NCI-H345 (cell line): ENCODE data around the gene KCNT1.

Experiments
- DNase-seq: peaks from one replicate; lab custom pipeline; 2025; lab: John Stamatoyannopoulos, UW

KCNT1 gene

DNA sequence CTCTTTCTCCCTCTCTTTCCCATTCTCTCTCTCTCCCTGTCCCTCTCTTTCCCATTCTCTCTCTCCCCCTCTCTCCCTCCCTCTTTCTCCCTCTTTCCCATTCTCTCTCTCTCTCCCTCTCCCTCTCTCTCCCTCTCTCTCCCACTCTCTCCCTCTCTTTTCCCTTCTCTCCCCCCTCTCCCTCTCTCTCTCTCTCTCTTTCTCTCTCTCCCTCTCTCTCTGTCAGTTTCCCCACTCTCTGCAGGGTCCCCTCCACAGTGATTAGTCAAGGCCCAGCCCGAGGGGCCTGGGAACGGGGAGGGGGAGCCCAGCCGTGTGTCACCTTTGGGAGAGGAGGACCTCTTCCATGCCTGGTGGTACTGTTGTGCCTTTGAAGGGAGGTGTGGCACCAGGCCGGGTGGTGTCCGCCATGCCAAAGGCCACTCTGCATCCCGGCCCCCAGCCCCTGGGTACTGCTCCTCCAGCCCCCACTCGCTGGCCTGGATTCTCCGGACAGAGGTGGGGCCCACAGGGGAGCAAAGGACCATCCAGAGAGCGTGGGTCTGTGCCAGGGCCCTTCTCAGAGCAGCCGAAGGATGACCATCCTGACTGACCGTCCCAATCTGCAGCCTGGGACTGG, 25.4 kb downstream of the KCNT1 start:
- DNase-seq = no peak

DNA sequence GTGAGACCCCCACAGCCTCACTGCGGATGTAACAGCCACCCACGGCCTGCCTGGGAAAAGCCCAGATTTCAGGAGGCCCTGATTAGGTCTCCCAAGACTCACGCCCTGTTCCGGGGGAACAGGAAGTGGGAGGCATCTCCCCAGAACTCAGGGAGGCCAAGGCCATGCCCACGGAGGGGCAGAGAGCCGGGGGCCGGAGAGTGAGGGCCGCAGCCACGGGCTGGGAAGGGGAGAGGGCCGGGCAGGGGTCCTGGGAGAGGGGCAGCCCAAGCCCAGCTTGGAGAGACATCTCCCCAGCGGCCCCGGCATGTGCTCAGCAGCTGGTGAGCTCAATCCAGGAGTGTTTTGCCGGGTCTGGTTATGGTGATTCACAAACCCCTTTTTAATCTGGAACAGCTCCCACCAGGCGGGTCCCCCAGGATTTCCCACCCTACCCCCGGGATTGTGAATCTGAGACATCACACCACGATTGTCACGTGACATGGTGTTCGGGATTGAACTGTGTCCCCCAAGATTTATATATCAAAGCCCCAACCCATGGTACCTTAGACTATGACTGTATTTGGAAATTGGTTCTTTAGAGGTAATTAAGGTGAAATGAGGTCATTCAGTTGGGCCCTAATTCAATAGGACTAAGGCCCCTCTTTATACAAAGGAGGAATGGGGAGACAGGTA, 26.6 kb downstream of the KCNT1 start:
- DNase-seq = no peak

DNA sequence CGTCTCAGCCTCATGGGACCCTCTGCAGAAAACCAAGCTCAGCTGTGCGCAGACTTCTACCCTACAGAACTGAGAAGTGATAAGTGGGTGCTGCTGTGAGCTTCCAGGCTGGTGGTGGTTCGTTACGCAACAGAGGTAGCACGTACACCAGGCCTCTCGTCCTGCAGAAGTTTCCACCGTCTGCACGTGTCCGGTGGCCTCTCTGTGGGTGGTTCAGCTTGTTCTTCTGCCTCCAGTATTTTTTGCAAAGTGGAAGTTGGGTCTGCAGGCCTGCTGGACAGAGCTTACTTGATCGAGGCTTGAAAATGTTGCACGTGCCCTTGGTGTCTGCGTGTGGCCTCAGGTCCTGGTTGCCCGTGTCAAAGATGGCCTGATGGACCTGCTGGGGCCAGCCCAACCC, 27.5 kb downstream of the KCNT1 start:
- DNase-seq = no peak

DNA sequence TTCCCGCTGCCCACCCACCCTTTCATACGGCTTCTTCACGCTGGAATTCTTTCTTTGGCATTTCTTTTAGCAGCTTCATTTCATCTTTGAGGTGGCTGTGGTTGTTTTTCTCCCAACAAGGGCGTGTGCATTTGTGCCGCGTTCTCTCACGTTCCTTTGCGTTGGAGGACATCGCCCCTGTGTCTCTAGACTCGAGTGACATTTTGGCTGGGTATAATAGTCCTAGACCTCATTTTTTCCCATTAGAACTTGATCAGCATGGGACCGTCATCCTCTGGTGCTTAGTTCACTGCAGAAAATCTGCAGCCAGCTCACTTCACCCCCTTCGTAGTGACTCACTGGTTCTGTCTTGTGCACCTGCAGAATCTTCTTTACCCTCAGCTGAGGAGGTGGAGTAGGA, 29.5 kb downstream of the KCNT1 start:
- no peak for DNase-seq

DNA sequence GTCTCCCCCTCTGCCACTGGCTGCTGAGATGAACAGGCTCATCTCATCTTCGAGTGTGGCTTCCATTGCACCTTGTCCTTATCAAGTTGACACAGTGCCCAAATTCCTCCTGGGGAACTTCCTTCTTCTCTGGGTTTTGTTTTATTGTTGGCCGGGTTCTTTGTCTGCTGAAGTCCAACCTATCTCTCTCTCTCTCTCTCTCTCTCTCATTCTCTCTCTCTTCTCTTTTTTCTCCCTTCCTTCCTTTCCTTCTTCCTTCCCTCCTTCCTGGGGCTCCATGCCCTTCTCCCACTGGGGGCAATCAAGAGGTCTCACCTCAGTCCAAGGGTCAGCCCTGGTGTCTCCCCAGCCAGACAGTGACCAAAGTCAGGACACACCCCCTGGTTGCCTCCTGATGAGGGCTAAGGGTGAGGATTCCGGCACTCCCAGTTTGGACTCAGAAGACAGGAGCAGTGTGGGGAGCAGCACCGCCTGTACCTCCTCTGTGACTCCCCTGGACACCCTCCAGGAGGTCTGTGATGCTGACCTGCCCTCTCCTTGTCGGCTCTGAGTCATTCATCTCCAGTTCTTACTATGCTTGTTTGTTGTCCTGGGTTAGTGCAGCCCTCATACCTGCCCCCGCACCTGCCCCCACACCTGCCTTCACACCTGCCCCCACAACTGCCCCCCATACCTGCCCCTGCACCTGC, 30.7 kb downstream of the KCNT1 start:
- no peak for DNase-seq

DNA sequence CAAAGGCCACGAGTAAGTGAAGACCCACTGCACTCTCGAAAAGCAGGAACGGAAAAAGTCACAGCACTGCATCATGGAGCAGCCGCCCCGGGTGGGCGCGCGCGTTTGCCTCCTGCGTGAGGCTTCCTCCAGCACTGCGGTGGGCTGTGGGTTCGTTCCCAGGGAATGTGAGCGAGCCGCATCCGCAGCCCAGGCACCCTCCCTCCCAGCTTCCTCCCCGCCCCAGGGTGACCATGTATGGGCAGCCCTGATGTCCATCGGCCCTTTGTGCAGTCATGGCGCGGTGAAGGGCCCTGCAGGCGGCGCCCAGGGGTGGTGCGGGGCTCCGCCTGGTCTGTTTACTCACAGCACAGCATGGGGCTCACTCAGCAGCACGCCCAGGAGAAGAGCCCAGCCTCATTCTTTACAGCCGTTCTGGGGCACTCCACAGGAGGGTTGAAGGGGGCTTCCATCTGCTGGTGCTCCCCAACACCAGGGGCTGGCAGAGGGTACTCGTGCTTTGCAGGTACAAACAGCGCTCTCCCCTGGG, 32.7 kb downstream of the KCNT1 start:
- no peak for DNase-seq

DNA sequence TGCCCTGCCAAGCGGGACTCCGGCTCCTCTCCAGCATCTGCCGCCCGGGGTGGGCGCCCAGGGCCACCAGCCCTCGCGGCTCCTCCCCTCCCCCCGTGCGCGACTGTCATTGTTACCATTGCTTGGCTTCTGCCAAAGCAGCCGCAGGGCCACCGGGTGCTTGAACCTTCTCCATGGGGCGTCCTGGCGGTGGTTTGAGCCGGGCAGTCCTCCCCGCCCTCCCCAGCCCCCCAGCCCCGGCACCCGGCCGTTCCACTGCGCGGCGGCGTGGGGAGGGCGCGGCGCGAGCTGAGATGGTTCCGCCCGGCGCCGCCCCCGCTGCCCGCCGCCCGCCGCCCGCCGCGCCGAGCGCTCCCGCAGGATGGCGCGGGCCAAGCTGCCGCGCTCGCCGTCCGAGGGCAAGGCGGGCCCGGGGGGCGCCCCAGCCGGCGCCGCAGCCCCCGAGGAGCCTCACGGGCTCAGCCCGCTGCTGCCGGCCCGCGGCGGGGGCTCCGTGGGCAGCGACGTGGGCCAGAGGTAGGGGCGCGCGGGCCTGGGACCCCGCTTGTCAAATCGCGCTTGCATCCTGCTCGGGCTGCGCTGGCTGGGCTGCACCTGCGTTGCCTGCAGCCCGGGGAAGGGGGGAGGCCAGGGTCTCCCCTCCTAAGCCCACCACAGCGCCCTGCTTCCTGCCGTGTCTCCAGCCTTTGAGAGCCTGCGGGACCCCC, 34.4 kb downstream of the KCNT1 start:
- no peak for DNase-seq

DNA sequence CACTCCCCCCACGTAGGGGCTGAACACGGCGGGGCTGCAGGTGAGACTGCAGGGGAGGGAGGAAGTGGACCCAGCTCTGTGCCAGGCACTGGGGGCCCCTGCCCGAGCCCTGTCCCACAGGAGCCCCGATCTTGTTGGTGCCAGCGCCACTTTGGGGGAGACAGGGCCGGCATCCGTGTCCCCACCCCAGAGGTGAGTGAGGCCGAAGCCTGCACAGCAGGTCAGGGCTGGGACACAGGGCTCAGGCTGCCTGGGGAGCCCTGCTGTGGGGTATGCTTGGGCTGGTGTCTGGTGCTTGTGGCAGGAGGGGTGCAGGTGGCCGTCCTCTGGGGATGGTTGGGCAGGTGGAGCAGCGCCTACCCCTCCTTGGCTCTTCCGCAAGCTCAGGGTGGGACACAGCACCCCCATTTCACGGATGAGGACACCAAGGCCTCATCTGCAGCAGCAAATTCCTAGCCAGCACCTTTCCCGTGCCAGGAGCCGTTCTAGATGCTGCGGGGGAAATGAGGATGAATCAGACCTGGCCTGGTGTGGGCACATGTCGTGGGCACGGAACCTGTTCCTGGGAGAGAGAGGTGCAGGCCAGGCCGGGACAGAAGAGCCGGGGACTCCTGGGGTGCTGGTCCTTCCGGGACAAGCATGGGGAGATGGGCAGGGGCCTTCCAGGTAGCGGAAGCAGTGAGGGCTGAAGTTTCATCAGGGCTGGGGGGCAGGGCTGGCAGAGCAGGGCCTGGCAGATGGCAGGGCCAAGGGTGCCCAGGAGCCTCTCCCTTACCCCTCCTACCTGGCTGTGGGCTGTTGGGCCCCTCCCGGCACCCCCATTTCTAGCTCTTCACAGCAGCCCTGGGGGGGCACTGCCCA, 35.2 kb downstream of the KCNT1 start:
- no peak for DNase-seq

DNA sequence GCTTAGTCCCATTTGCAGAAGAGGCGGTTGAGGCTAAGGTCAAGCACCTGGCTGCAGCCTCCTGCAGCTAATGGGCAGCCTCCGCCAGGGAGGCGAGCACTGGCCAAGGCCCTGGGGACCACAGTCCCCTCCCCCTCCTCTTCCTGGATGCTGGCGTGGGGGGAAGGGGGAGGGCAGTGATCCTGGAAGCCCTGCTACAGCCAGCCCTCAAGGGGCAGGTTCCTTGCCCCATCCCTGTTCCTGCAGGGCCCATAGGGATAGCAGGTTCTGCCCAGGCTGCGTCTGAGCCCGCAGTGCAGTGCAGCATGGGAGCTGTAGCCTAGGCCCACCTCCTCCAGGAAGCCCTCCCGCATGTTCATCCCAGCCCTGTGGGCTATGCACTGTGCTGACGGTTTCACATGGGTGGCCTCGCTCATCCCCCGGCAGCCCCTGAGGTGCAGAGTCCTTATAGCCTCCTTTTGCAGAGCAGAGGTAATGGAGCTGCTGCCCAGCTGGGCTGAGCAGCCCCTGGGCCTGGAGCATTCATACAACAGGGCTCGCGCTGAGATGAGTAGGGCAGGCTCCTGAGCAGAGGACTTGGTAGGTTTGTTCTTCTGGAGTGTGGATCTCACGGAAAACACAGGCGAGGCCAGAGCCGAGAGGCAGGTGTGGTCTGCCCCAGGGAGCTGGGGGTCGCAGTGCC, 36.0 kb downstream of the KCNT1 start:
- no peak for DNase-seq

DNA sequence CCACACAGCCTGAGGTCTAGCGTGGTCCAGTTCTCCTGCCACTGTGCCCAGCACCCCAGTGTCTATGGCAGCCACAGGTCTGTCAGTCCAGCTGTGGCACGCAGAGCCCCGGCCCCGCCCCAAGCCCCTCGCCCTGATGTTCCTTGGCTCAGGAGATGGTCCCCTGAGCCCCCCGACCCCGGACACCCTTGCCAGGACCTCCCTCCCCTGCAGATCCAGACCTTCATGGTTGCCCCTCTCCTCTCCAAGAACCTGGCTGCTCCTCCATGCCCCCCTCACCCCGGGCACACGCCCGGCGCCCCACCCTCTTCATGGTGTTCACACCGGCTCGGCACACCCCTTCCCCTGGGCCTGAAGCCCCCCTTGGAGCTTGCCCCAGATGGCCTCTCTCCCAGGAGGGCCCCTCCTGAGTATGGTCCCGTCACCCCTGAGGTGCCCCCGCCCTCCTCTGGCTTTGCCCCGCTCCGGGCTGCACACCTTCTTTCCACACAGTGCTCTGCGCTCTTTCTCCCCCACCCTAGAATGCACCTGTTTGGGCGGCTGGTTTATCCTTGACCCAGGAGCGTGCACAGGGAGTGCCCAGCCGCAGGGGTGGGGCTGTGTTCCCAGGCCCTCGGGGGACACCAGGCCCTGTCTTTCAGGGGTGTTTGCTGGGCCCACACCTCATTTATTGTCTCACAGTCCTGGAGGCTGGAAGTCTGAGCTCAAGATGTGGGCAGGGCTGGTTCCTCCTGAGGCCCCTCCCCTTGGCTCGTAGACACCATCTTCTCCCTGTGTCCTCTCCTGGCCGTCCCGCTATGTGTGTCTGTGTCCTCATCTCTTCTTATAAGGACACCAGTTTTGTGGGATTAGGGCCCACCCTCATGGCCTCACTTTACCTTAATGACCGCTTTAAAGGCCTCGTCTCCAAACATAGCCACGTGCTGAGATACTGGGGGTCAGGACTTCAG, 37.6 kb downstream of the KCNT1 start:
- no peak for DNase-seq

DNA sequence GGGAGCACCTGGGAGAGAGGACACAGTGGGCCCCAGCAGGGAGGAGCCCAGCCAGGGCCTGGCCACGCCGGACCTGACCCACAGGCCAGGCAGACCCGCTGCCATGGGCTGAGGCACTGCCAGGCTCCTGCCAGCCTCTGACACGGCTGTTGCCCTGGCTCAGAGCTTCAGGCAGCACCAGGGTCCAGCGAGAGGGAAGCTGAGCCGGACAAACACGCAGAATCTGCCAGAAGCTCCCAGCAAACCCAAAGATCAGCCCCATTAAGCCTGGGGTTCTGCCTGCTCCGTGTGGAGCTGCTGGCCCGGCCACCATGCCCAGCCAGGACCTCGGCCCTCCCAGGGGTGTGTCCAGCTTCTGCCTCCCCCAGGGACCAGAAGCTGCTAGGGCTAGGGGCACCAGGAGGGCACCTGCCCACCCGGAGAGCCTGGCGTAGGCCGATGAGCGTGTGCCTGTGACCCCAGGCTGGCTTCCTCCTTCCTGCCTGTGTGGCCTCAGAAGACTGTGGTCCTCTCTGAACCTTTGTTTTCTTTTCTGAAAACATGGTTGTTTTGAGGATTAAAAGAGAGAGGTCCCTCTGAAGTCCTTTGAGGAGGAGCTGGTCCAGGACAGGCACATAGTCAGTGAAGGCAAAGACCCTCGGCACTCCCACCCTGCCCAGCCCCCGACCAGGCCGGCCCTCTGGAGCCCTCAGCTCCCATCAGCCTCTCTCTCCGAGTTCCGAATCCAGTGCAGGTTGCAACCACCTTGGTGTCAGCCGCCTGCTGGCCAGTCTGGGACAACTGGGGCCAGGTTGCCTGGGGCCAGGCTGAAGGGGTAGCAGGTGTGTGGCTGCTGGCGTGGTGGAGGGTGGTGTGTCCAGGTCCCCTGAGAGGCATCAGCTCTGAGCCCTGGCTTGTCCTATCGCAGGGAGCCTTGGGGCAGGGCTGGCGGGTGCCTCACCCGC, 39.6 kb downstream of the KCNT1 start:
- DNase-seq = no peak

DNA sequence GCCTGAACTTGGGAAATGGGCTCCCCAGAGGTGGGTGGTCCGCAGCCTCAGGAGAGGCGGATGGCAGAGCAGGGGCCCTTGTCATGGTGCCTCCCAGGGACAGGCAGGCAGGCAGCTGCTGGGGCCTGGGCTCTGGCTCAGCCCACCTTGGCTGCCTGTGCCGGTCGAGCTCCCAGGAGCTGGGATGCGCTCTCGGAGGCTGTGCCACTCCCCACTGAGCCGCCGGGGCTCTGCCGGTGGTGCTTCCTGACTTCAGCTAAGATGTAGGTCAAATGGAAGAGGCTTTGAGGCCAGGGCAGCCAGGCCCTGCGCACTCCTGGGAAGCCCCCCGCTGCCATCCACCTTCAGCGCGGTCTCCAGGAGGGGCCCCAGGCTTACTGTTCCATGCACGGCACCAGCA, 41.0 kb downstream of the KCNT1 start:
- DNase-seq = no peak

DNA sequence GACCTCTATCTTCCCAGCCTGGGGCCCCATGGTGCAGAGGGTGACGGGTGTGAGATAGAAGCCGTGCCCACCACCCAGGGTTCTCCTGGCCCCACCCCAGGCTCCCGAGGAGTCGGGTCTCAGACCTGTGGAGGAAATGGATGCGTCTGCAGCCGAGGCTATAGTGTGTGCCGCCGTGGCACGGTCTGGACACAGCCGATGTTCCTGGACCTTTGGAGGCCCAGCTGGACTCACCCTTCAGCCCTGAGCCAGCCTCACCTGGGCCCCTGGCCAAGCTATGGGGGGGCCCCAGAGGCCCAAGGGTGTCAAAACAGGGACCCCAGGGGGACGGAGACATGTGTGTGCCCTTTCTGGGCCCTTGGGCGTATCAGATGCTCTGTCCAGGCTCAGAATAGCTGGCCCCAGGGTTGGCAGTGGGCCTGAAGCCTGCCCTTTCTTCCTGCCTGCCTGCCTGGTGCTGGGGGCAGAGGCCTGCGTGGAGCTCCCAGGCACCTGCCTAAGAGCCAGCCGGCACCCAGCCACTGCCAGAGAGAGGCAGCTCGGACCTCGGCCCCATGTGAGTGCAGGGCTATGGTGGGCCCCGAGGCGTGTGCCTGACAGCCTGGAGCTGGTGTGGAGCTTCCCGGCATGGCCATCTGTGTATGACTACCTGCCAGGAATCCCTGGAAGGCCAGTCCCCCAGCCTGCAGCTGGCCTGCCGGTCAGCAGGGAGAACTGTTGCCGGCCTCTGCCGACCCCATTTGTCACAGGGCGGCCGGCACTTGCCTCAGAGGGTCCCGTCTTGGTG, 41.8 kb downstream of the KCNT1 start:
- DNase-seq = no peak

DNA sequence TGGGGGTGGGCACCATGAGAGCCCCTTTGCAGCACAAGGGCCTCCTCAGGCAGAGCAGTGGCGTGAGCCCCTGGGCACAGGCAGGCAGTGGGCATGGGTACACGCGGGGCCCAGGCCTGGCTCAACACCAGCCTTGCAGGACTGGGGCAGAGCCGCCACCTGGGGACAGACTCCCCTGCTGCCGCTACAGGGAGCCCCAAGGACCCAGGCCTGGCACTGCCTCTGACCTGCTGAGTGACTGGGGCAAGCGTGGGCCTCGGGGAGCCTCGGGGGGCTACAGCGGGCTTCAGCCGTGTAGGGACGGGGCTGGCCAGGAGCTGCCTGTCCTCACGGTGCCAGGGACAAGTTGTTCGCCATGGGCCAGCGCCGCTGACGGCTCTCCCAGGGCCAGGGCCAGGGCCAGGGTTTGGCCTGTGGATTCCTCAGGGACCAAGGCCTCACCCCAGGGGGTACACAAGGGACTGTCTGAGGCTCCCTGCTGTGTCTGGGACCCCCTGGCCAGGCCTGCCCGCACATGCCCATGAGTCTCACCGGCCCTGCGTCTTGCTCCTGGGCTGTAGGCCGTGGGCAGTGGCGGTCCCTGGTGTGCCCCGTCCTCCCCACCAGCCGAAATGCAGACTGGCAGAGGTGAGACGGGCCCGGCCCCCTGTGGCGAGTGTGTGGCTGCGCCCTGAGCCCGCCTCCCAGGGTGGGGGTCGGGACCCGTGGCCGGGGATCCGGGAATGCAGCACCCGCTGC, 42.5 kb downstream of the KCNT1 start:
- no peak for DNase-seq

DNA sequence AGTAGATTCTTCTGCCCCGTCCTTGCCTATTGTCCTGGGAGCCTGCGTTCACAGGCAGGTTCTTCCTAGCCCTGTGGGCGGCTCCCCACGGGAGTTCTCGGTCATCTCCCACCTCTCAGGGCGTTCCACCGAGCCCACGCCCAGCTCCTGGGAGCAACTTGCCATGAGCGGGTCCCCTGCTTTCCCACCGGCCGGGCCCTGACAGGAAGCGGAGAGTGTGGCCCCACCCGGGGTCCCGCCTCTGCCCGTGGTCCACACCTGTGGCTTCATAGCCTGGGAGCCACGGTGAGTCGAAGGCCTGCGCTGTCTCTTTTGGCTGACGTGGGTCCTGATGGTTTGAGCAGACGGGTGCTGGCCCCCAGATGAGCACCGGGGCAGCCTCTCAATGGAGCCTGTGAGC, 43.2 kb downstream of the KCNT1 start:
- no peak for DNase-seq

DNA sequence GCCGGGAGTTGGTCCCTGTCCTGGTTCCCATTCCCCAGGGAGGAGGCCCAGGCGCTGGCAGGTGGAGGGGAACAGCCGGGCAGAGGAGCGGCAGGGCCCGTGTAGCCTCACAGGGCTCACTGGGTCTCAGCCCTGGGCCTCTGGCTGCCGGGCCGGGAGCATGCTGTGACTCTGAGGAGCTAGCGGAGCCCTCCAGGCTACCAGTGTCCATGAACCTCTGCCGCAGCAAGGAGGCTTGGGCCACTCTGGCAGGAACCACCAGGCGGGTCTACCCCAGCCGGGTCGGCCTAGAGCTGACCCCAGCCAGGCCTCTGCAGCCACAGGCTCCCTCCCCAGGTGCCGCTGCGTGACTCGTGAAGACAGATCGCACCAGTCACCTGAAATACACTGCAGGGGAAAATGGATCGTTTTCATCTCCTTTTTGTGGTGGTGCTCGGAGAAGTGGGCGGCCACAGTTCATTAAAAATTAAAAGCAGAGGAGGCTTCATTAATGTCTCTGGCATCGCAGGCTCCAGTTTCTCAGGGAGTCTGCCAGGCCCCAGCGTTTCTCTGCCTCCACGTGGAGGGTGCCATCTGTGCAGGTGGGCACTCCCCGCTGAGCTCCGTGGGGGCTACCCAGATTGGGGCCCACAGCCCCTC, 43.8 kb downstream of the KCNT1 start:
- no peak for DNase-seq

DNA sequence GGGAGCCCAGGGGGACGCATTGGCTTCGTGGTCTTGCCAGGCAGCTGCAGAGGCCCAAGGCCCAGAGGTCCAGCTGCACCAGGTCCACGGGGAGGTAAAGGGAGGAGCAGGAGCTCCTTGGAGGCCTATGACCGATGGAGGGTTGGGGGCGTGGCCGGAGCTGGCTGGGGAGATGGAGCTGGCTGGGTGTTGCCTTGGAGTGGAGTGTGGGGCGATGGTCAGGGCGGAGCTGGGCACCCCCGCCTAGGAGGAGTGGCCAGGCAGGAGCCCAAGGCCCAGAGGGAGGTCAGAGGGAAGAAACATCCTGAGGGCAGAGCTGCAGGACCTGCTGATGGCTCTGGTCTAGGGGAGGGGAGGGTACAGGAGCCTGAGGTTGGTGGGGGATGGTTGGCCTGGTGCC, 44.6 kb downstream of the KCNT1 start:
- DNase-seq = no peak
